Mucosa of descending colon (tissue), 3 donors: ENCODE data around the gene DPYD. TPM values are rescaled to one million over a fixed set of nuclear protein-coding genes. Genes with fewer than 3 reads are reported as not detected.

Source experiments
- ATAC-seq: fragments of 200-7000 bp; cut with Tn5 transposase; one replicate; pipeline ENCODE4 v1.9.1; 2020; ENCODE audit warnings: mild to moderate bottlenecking, moderate library complexity
- DNase-seq, 3 donors: peaks; one replicate each; pipeline ENCODE4 v3.0.0-alpha.2; 2020
- H3K36me3 ChIP-seq: fragments of 200-600 bp; one replicate; pipeline ENCODE4 v1.8.0; 2021; ENCODE audit warnings: low read depth, mild to moderate bottlenecking
- H3K4me1 ChIP-seq: fragments of 200-600 bp; one replicate; pipeline ENCODE4 v1.8.0; 2021; ENCODE audit warnings: low read depth, mild to moderate bottlenecking
- H3K4me3 ChIP-seq: fragments of 200-600 bp; one replicate; pipeline ENCODE4 v1.8.0; 2021; ENCODE audit warnings: mild to moderate bottlenecking
- H3K9me3 ChIP-seq: fragments of 200-600 bp; one replicate; pipeline ENCODE4 v1.8.0; 2021; ENCODE audit warnings: mild to moderate bottlenecking
- CTCF ChIP-seq: fragments of 200-600 bp; IDR thresholded peaks from one replicate; pipeline ENCODE4 v1.8.0; 2022; ENCODE audit warnings: antibody characterized with exemption, mild to moderate bottlenecking
- intact Hi-C, 2 donors: fragments of 100-400 bp; cut with DNase I in 1 of 2; cut with micrococcal nuclease in 1 of 2; formaldehyde crosslinking; loops; one replicate each; pipeline versions ENCODE4 v1.11.0 to v1.11.1; 2022; cut with DNase I, micrococcal nuclease
- total RNA-seq, 3 donors: library from RNA; stranded (reverse); fragmentation: NEBNext Ultra II Directional in 2 of 3; extraction: Animal tissue kit (Norgen Biotek cat#: 25700) in 2 of 3; gene quantifications; one replicate each; pipeline versions ENCODE4 v1.2.1 to v1.2.4, GENCODE V29; 2021 to 2023
- donor health status: DM: no; HTN: no; CAD: no; lungs with moderate emphysema.
- donor health status: DM: no; HTN: no; CAD: no.
- donor health status: DM: no; HTN: yes; CAD: no.

Gene DPYD
- total RNA-seq, 3 donors from 2014 or later: 13.8 to 33.3 (median 19.7) TPM

DNA sequence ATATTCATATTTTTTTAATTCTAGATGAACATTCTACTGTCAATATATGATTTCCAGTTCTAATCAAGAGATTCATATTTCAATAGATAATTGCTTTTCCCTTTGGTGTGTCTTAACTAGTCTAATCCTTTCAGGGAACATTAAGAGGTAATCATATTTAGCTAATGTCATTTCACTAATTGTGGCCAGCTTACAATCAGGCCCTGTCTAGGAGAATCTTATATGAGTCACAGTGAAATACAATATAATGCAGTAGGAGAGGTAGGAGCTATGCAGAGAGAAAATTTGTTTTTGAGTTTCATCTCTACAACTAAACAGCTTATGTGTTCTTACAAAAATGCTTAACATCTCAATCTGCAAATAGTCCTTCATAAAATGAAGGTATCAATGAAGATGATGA is 85.9 kb downstream of the DPYD start:
- Histone ChIP-seq H3K9me3 (no peaks in the 10 kb centered on the region), H3K4me1 (no peaks in the 10 kb centered on the region), H3K4me3 (no peak overlapping the region), H3K36me3 (no peaks in the 10 kb centered on the region)
- TF ChIP-seq CTCF: no peak
- intact Hi-C loops: no loop called here
- ATAC-seq: no peak
- no peak for DNase-seq

DNA sequence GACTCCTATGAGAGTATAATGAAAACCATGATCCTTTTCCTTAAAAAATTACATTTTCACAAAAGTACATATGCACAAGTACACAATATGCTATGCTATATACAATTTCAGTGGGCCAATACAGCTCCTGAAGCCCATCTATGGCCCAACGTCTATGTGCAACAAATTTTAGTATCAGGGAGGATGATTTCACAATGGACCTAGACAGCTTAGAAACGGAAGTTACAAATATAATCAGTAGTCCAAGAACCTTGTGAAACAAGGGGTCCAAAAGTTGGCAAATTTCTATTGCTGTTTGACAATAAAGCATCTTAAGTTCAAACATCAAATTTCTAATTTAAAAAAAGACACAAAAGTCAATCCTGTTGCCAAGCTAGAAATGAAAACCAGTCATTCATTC is 87.0 kb downstream of the DPYD start:
- H3K9me3 ChIP-seq: no peaks in the 10 kb centered on the region
- no peaks in the 10 kb centered on the region for H3K36me3 ChIP-seq
- no peaks in the 10 kb centered on the region for H3K4me1 ChIP-seq
- no peak for TF ChIP-seq CTCF
- H3K4me3 ChIP-seq: no peak overlapping the region
- no peak for DNase-seq
- no peak for ATAC-seq
- intact Hi-C loops: no loop called here

DNA sequence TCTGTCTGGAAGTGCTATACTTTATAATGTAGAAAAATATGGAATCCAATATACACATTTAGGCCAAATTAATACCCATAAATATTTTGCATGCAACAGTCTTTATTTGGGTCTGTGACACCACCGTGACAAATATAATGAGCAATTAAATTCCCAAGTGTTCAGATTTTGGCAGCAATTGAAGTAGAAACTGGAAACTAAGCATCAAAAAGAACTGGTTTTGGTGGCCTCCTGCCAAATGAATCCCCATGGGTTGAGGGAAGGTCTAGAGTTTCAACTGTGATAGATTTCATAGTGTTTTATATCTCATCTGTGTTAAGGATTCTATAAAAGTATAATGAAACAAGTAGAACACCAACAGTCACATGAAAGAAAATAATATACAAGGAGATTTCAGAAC is 88.4 kb downstream of the DPYD start:
- ATAC-seq (no peak), DNase-seq (no peak)
- Histone ChIP-seq H3K9me3 (no peaks in the 10 kb centered on the region), H3K4me3 (no peak overlapping the region), H3K4me1 (no peaks in the 10 kb centered on the region), H3K36me3 (no peaks in the 10 kb centered on the region)
- TF ChIP-seq CTCF: no peak
- intact Hi-C loops: no loop called here

DNA sequence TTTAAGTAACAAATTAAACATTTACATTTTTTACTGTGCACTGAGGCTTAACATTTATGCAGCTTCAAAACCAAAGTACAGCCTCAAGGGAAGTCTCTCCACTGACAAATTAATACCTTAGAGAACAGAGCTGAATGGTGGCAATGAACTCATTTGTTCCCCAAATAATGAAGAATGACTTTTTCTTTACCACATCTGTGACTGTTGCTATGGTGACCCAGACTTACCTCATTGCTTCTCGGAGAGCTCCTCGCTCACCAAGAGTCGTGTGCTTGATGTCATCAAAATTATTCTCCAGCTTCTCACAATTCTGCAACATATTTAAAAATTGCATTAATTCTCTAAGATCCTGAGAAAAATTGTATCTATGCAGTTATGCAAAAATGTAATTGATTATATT is 92.9 kb downstream of the DPYD start:
- H3K4me3 ChIP-seq: no peak overlapping the region

DNA sequence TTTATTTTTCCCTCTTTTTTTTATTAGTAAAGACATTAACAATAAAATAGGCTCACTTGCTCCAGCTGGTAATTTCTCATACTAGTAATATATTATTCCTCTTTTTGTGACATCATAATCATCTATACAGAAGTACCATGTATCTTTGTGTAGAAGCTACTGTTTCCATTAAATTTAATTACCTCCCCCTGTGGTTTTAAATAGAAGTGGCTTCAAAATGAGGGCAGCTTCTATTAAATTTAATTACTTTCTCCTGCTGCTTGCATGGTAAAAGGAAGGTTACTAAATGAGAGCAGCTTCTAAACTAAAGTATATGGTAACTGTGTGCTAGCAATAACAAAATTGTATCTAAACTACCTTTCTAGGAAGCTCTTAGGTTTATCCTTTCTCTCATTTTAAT is 94.0 kb downstream of the DPYD start:
- DNase-seq (no peak), ATAC-seq (no peak)
- Histone ChIP-seq H3K4me1 (no peaks in the 10 kb centered on the region), H3K9me3 (no peaks in the 10 kb centered on the region), H3K4me3 (no peak overlapping the region), H3K36me3 (no peaks in the 10 kb centered on the region)
- TF ChIP-seq CTCF: no peak
- intact Hi-C loops: loop anchor here in 1 of 2 donors (10.0 kb wide), 1 partner anchor 862 kb away; no protein-coding TSS in a partner anchor

More for the DNA sequence above, 92.9 kb downstream of the DPYD start:
- H3K36me3 ChIP-seq: no peaks in the 10 kb centered on the region
- no peak for DNase-seq
- no peaks in the 10 kb centered on the region for H3K9me3 ChIP-seq
- no peaks in the 10 kb centered on the region for H3K4me1 ChIP-seq
- no peak for TF ChIP-seq CTCF
- intact Hi-C loops: loop anchor here in 1 of 2 donors (10.0 kb wide), 1 partner anchor 863 kb away; no protein-coding TSS in a partner anchor
- no peak for ATAC-seq

DNA sequence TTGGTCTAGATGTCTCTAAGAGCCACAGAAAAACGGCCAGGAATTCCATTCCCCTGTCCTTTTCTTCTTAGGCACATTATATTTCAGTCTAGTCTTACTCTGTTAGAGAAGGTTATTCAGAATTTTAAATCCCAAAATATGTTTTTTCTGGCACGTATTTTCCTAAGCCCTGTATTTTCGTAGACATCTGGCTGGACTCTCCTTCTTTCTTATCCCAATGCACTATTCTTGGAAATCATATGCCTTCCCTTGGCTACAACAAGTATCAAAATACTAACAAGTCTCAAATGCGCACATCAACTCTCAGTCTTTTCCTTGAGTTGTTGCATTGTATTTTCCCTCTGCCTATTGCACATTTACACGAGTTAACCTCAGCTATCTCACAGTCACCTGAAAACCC is 96.2 kb downstream of the DPYD start:
- no peaks in the 10 kb centered on the region for H3K9me3 ChIP-seq
- intact Hi-C loops: loop anchor here in 1 of 2 donors (10.0 kb wide), 1 partner anchor 860 kb away; no protein-coding TSS in a partner anchor
- H3K4me3 ChIP-seq: no peak overlapping the region
- H3K36me3 ChIP-seq: no peaks in the 10 kb centered on the region
- no peaks in the 10 kb centered on the region for H3K4me1 ChIP-seq
- TF ChIP-seq CTCF: no peak
- no peak for ATAC-seq
- no peak for DNase-seq
